ENCODE measurements around the gene KLK14.

KLK14 gene

GRCh38 chr19:51075998-51076397 is 6.7 kb downstream of the KLK14 start:
- H3K9me3 ChIP-seq (ENCODE audit: insufficient read depth, low read depth, low read length) = peaks cover 4% of the 10 kb centered on the region; the same call in 1 of the 2 replicates
- no peaks in the 10 kb centered on the region for H3K9me2 ChIP-seq (replicated peaks; ENCODE audit: low read depth, low read length)
- H2AFZ ChIP-seq (ENCODE audit: low read length) = no peak overlapping the region
- H3F3A ChIP-seq (ENCODE audit: low read depth) = no peaks in the 10 kb centered on the region
- H3K9ac ChIP-seq (ENCODE audit: low read depth, low read length, poor library complexity, severe bottlenecking) = no peak overlapping the region
- H3K79me2 ChIP-seq (ENCODE audit: insufficient read depth, low read length) = no peaks in the 10 kb centered on the region
- no peak overlapping the region for H3K4me2 ChIP-seq (ENCODE audit: low read depth, low read length, poor library complexity, severe bottlenecking)
- no peaks in the 10 kb centered on the region for H3K36me3 ChIP-seq (ENCODE audit: insufficient read depth, low read length)
- no peaks in the 10 kb centered on the region for H3K27me3 ChIP-seq (ENCODE audit: insufficient read depth, low read length, poor library complexity, severe bottlenecking)
- no peak for TF ChIP-seq CTCF (conservative IDR thresholded peaks at IDR 0.05; ENCODE audit: low read length)
- TF ChIP-seq EZH2phosphoT487 (IDR thresholded peaks at IDR 0.05; ENCODE audit: borderline replicate concordance) = no peak
- no peaks in the 10 kb centered on the region for H3K4me1 ChIP-seq (ENCODE audit: insufficient read depth, low read length, poor library complexity, severe bottlenecking)
- no peaks in the 10 kb centered on the region for H4K20me1 ChIP-seq (ENCODE audit: insufficient read depth, low read length, poor library complexity, severe bottlenecking)
- no peak overlapping the region for H3K4me3 ChIP-seq (ENCODE audit: low read length, poor library complexity, severe bottlenecking)

GRCh38 chr19:51071095-51071405 is 11.6 kb downstream of the KLK14 start:
- Histone ChIP-seq H3K9me3 (ENCODE audit: insufficient read depth, low read depth, low read length) (peaks cover 4% of the 10 kb centered on the region; the same call in 1 of the 2 replicates), H3K36me3 (ENCODE audit: insufficient read depth, low read length) (no peaks in the 10 kb centered on the region), H2AFZ (ENCODE audit: low read length) (no peak overlapping the region), H3K9me2 (replicated peaks; ENCODE audit: low read depth, low read length) (no peaks in the 10 kb centered on the region), H3K4me2 (ENCODE audit: low read depth, low read length, poor library complexity, severe bottlenecking) (no peak overlapping the region), H3K27me3 (ENCODE audit: insufficient read depth, low read length, poor library complexity, severe bottlenecking) (no peaks in the 10 kb centered on the region), H4K20me1 (ENCODE audit: insufficient read depth, low read length, poor library complexity, severe bottlenecking) (no peaks in the 10 kb centered on the region), H3K4me1 (ENCODE audit: insufficient read depth, low read length, poor library complexity, severe bottlenecking) (no peaks in the 10 kb centered on the region), H3F3A (ENCODE audit: low read depth) (no peaks in the 10 kb centered on the region), H3K4me3 (ENCODE audit: low read length, poor library complexity, severe bottlenecking) (no peak overlapping the region), H3K79me2 (ENCODE audit: insufficient read depth, low read length) (no peaks in the 10 kb centered on the region), H3K9ac (ENCODE audit: low read depth, low read length, poor library complexity, severe bottlenecking) (no peak overlapping the region)
- TF ChIP-seq CTCF (conservative IDR thresholded peaks at IDR 0.05; ENCODE audit: low read length) (no peak), EZH2phosphoT487 (IDR thresholded peaks at IDR 0.05; ENCODE audit: borderline replicate concordance) (no peak)

DNA sequence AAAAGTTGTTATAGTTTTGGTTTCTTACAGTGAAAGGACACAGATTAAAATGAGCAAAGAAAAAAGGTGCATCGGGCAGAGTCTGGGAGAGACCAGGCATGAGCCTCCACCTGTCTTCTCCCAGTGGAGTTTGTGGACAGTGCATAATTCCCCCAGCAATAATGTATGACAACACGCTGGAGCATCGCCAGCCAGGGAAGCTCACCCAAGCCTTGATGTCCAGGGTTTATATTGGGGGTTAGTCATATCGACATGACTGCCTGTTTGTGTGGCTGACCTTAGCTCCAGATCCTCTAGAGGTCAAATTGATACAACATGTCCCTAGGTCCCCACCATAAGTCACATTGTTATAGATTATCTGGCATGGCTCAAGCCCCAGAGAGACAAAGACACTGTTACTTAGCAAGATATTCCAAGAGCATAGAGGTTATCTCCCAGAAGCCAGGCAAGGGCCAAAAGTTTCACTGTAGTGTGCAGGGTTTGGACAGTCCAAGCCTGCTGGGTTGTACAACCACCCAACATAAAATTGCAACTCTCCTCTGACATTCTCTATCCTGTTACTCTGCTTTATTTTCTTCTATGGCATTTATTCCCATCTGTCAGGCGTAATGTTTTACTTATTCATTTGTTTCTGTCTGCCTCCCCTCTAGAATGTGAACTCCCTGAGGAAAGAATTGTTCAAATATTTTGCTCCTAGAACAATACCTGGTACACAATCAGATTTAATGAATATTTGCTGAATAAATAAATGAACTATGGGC is 12.2 kb downstream of the KLK14 start:
- Histone ChIP-seq H3K9ac (ENCODE audit: low read depth, low read length, poor library complexity, severe bottlenecking) (no peak overlapping the region), H3K79me2 (ENCODE audit: insufficient read depth, low read length) (no peaks in the 10 kb centered on the region), H3K9me2 (replicated peaks; ENCODE audit: low read depth, low read length) (no peaks in the 10 kb centered on the region), H3K9me3 (ENCODE audit: insufficient read depth, low read depth, low read length) (peaks cover 4% of the 10 kb centered on the region; the same call in 1 of the 2 replicates), H3K4me1 (ENCODE audit: insufficient read depth, low read length, poor library complexity, severe bottlenecking) (no peaks in the 10 kb centered on the region), H4K20me1 (ENCODE audit: insufficient read depth, low read length, poor library complexity, severe bottlenecking) (no peaks in the 10 kb centered on the region), H3K27me3 (ENCODE audit: insufficient read depth, low read length, poor library complexity, severe bottlenecking) (no peaks in the 10 kb centered on the region), H3K4me2 (ENCODE audit: low read depth, low read length, poor library complexity, severe bottlenecking) (no peak overlapping the region), H3K4me3 (ENCODE audit: low read length, poor library complexity, severe bottlenecking) (no peak overlapping the region), H3K36me3 (ENCODE audit: insufficient read depth, low read length) (no peaks in the 10 kb centered on the region), H2AFZ (ENCODE audit: low read length) (no peak overlapping the region), H3F3A (ENCODE audit: low read depth) (no peaks in the 10 kb centered on the region)
- TF ChIP-seq EZH2phosphoT487 (IDR thresholded peaks at IDR 0.05; ENCODE audit: borderline replicate concordance) (no peak), CTCF (conservative IDR thresholded peaks at IDR 0.05; ENCODE audit: low read length) (no peak)

All from Loucy (cell line).